Fibroblast of the conjunctiva (primary cell): ENCODE results near the gene RPL39L.
"Not testable (repeated sequence)": the region's sequence is repeated elsewhere in the genome, so short reads cannot be mapped to it uniquely, and the experiment has no call there.

Source experiments
- DNase-seq: peaks from one replicate; pipeline ENCODE4 v3.0.0-alpha.2; 2010; ENCODE audit warnings: low read depth

RPL39L gene

DNA sequence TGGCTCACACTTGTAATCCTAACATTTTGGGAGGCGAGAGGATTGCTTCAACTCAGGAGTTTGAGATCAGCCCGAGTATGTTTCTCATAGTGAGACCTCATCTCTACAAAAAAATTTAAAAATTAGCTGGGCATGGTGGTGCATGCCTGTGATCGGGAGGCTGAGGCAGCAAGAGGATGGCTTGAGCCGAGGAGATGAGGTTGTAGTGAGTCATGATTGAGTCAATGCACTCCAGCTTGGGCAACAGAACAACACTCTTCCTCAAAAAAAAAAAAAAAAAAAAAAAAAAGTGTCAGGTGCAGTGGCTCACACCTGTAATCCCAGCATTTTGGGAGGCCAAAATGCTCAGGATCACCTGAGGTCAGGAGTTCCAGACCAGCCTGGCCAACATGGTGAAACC is 2.4 kb downstream of the RPL39L start:
- peak; percentile 3 for DNase-seq

DNA sequence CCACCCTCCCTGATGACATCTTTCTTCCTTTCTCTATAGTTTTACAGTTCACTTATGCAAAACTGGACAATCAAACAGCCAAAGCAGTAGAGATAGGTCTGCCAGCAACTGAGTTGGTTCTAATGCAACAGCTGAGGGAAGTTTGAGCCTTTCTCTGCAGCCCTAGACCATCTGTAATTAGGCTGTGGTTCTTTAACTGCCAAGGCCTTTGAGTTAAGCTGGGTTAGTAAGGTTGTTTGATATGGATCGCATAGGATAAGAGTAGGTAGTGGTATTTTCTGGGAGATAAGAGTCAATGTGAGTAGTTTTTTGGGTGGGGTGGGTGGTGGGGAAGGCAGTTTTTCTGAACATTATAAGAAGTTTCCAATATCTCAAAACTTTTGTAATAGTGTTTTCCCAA is 3.0 kb downstream of the RPL39L start:
- DNase-seq, result no peak

DNA sequence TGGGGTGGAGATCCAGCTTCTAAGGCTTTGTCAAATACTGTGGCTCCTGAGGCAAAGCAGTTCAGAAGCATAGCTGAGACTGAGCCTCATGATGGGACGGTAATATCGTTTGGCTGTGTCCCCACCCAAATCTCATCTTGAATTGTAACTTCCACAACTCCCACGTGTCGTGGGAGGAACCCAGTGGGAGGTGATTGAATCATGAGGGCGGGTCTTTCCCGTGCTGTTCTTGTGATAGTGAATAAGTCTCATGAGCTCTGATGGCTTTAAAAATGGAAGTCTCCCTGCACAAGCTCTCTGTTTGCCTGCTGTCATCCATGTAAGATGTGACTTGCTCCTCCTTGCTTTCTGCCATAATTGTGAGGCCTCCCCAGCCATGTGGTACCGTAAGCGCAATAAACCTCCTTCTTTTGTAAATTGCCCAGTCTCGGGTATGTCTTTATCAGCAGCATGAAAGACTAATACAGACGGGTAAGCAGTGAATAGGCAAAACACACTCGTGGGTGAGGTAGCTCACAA is 4.1 kb downstream of the RPL39L start:
- not testable (repeated sequence) for DNase-seq

GRCh38 chr3:187133181-187133580 is 6.1 kb downstream of the RPL39L start:
- DNase-seq, result not testable (repeated sequence)

- DNase-seq, result no peak
These were observed 6.6 kb downstream of the RPL39L start for GRCh38 chr3:187132666-187133065.

GRCh38 chr3:187131981-187132380 is 7.3 kb downstream of the RPL39L start:
- no peak for DNase-seq

GRCh38 chr3:187130346-187131066 is 8.8 kb downstream of the RPL39L start:
- DNase-seq, result peak; percentile 10

DNA sequence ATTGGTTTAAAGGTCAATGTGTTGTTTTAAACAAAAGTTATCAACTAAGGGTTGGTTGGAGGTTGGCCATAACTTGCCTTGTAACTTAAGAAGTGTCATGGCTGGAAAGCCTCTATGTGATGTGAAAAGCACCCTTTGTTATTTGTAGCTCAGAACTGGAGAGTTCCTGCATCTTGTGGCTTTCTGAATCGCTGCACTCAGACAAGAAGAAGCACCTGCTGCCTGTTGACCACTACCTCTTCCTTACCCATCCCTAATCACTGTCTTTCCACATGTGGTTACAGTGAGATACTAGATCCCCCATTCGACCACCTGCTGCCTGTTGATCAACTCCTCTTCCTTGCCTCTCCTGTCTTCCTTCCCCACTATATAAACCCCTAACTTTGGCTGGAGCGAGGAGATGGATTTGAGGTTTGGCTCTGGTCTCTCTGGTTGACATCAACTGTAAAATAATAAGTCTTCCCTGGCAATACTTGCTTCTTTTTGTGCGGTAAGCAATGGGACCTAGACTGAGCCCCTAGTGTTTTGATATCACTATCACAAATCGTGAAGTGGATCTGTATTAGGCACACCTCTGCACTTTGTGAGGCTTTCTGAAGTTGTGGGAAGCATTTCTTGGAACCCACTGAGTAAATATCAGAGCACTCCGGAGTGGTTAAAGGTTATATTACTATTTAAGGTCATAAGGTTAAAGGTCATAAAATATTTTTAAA is 13.8 kb downstream of the RPL39L start:
- no peak for DNase-seq

DNA sequence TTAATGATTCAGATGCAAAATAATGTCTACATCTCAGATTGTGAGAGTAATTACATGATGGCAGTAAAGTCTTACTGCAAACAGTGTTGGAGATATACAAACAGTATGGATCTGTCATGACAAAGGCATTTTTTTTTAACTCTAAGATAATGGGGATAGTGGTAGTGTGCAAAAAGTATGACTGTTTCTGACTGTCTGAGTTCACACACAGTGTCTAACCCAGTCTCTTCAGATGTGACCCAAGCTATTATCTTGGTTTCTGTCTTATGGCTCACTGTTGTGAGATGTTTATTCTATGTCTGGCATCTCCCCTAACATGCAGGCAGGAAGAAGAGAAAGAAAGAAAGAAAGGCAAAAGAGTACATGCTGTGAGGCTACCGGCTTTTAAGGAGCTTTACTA is 17.0 kb downstream of the RPL39L start:
- no peak for DNase-seq

DNA sequence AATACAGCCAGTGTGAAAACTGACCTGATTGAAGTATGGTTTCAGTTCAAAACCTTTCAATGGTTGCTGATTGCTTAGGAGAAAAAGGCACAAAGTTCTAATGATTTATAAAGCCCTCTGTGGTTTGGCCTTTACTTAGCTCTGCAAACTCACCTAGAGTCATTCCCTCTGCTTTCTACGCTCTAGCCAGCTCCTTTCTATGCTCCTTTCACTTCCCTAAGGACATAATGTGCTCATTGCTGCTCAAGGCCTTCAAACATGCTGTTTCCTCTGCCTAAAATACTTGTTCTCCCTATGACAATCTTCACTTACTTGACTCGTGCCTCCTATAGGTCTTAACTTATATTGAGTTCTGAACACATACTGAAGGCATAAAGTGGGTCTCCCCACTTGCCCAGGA is 19.0 kb downstream of the RPL39L start:
- DNase-seq, result no peak

DNA sequence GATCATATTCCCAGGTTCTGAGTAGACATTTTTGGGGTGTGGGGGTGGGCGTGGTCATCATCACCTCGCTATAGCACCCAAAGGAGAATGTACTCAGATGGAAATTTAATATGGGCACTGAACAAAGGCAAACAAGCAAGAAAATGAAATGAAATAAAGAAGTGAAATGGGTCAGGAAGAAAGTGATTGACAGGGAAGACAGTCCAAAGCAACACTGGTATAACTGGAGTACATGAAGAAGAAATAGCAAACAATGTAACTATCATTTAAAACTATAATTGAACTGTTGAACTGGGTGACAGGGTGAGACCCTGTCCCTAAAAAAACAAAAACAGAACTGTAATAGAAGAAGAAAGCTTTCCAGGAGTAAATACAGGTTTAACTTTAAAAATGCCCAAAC is 24.8 kb downstream of the RPL39L start:
- no peak for DNase-seq

DNA sequence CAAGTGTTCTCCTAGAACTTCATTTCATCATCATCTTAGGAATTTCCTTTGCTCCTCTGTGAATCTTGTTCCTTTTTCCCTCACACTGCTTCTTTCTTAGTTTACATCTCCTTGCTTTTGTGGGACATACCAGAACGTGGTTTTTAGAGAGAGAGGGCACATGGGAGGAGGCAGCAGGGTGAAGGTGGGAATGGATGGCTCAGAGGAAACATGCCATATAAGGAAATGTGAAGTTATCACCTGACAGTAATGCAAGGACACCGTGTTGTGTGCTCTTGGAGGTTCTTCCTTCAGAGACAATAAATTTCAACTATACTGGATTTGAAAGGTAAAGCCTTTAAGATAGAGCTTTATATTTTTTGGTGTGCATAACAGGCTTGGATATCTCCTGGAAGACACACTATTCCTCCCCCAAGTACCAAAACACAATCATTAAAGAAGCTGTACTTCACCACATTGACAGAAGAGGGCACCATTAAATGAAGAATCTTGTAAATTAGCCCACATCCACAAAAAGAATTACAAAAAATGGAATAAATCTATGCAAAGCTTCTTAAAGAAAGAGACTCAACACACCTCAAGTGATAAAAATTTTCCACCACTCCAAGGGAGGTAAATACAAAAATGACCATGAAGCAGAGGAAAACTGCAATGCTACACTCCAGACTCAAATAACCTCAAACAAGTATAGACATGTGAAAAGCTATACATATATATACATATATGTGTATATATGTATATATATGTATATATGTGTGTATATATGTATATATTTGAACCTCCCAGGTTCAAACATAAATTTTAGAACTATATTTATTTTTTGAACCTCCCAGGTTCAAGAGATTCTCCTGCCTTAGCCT is 26.1 kb downstream of the RPL39L start:
- no peak for DNase-seq

- DNase-seq, result no peak
These were observed 29.1 kb downstream of the RPL39L start for GRCh38 chr3:187110156-187110555.

- DNase-seq, result no peak
These were observed 31.3 kb downstream of the RPL39L start for GRCh38 chr3:187107989-187108388.

- DNase-seq, result no peak
These were observed 33.6 kb downstream of the RPL39L start for GRCh38 chr3:187105700-187106099.

DNA sequence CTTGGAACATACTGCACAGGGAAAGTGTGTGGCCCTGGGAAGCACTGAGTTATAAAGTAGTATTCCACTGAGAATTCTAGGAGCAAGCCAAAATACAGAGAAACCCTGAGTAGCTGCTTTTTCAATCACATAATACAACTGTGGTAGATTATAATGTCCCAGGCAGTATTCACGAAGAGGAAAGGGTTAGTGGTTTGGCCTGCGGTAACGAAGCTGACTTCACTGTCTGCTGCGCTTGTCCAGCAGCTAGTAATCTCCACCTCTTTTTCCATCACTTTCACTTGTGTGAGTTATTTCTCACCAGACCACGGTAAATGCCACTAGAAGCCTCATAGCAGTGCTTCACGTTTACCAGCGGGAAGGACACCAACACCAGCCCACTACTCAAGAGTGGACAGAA is 34.4 kb downstream of the RPL39L start:
- DNase-seq, result no peak

- DNase-seq, result no peak
These were observed 35.0 kb downstream of the RPL39L start for GRCh38 chr3:187104342-187104741.

- no peak for DNase-seq
These were observed 36.0 kb downstream of the RPL39L start for GRCh38 chr3:187103251-187103650.

GRCh38 chr3:187102073-187102634 is 37.1 kb downstream of the RPL39L start:
- DNase-seq, result no peak

DNA sequence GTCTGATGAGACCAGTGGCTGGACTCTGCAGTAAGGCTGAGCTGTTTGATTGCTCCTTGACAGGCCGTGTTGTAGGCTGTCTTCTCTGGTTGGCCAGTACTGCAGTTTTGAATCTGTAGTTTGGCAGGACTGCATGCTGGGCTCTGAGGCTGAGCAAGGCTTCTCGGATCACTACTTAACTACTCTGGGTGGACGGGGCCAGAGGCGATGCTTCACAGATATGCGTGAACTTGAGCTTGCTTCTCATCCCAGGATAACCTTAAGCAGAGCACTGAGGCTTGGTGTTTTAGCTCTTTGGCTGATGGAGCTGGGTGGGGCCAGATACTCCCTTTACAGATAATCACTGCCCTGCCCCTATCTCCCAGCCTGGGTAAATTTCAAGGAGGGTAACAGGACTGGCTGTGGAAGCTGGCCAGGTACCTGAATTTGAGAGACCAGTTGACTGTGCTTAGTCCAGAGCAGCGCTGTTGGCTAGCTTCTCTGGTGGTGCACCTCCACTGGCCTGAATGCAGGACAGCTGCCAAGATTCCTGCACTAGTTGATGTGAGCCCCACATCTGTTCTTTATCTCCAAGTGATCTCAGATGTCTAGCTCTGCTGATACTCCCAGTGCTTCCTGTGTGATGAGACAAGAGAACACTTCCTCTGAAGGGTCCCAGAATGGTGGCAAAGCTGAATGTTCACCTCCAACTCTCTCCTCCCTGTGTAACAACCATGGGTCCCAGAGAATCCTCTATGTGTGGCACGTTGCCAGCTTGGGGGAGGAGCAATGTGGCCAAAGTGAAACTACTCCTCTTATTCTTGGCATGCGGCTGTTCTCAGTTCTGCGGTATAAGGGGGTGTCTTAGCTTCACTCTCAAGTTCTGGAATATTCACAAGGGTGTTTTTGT is 37.9 kb downstream of the RPL39L start:
- peak; percentile 62 for DNase-seq

GRCh38 chr3:187098923-187099512 is 40.3 kb downstream of the RPL39L start:
- no peak for DNase-seq
